ENCODE data around the gene FRA10AC1.
A peak's percentile ranks its signal among the peaks of the same experiment; 100 is the strongest.
"Not testable (repeated sequence)": the region's sequence is repeated elsewhere in the genome, so short reads cannot be mapped to it uniquely, and the experiment has no call there.

The FRA10AC1 gene

DNA sequence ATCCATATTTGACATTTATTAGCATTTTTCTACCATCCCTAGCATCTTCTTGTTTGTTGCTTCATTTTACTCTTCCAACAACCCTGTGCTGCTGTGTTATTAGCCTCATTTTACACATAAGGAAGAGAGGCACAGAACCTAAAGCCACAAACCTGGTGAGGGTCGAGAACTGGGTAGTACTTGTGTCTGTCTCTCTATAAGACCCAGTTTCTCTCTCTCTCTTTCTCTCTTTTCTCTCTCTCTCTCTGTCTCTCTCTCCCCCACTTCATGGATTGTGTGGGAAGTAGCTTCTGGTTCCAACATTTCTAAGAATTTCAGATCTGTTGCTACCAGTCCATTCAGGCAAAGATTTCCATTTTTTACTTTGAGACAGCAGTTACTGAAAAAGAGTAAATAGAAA is 1.4 kb upstream of the FRA10AC1 start:
- FAIRE-seq (no peak), DNase-seq (ENCODE audit: low spot score) (no peak)

DNA sequence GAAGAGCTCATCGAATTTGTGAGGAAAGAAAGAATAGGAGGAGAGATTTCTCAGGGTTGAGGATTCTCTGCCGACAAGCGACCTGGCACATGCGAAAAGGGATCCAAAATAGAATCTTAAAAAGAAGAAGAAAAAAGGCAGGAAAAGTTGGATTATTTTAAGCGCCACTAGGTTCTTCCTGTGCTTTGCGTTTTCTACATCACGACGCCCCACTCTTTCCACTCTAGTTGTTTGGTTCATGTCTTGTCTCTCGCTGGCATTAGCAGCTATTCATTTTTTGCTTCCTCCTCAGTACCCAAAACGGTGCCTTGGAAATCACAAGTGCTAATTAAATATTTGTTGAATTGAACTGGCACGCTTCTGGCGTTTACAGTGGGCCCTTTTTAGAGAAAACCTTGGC is 674 bp upstream of the FRA10AC1 start:
- FAIRE-seq (no peak), DNase-seq (ENCODE audit: low spot score) (no peak)

GRCh38 chr10:93701866-93702209 is 554 bp downstream of the FRA10AC1 start:
- FAIRE-seq (no peak), DNase-seq (ENCODE audit: low spot score) (no peak)

DNA sequence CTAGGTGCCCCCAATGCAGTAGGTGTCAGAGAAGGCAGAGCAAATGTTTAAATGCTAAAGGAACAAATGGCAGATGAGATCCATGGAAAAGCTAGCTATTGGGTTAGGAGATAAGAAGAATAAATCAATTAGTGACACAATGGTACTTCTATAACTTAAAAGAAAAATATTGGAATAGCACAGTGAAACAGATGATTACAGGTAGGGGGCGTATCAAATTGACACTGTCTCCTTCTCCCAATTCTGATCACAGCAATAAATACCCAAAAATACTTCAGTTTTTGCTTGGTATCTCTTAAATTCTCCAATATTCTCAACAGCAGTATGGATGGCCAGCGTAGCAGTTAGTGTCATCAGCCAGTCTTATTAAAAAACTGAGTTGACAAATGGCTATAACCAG is 5.2 kb downstream of the FRA10AC1 start:
- FAIRE-seq (no peak), DNase-seq (ENCODE audit: low spot score) (no peak)

- not testable (repeated sequence) for DNase-seq (ENCODE audit: low spot score); FAIRE-seq
These were observed 5.8 kb downstream of the FRA10AC1 start for GRCh38 chr10:93696582-93696981.

DNA sequence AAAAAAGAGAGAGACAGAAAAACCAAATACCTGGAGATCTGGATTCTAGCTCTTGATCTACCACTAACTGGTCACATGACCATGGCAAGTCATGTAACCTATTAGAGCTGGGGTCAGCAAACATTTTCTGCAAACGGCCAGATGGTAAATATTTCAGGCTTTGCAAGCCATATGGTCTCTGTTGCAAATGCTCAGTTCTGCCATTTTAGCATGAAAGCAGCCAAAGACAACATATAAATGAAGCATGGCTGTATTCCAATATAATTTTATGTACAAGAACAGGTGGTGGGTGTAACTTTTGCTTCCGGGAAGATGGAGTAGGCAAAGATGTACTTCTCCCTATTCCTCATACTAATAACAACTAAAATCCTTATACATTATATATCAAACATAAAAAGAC is 6.7 kb downstream of the FRA10AC1 start:
- DNase-seq (ENCODE audit: low spot score) (no peak), FAIRE-seq (no peak)

- FAIRE-seq, result no peak
- no peak for DNase-seq (ENCODE audit: low spot score)
These were observed 14.7 kb downstream of the FRA10AC1 start for GRCh38 chr10:93687737-93688136.

DNA sequence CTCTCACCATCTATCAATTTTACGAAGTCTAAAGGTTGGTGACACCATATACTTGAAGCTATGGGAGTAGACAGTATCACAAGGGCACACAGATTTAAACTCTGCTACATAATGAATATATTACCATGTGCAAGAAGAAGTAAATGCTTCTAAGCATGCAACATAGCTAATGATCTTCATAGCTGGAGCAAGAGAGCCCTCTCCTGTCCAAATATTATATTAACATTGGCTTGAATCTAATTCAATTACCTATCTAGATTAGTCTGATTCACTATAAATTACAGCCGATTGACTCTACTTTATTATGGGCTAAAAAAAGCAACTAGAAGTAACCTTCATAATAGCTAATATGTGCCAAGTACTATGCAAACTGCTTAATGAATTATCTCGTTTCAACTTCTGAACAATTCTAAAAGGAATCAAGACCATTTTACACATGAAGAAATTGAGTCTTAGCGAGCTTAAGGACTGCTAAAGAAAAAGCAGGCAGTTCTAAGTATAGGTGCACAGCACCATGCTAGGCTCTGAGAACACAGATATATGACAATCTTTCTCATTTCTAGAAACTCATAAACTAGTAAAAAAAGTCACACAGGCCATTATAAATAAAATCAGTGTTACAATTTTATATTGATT is 21.9 kb downstream of the FRA10AC1 start:
- peak; percentile 52 for FAIRE-seq

GRCh38 chr10:93678805-93679587 is 23.4 kb downstream of the FRA10AC1 start:
- FAIRE-seq (no peak), DNase-seq (ENCODE audit: low spot score) (no peak)

More for the DNA sequence above, 21.9 kb downstream of the FRA10AC1 start:
- peak; percentile 5 for DNase-seq (ENCODE audit: low spot score)

DNA sequence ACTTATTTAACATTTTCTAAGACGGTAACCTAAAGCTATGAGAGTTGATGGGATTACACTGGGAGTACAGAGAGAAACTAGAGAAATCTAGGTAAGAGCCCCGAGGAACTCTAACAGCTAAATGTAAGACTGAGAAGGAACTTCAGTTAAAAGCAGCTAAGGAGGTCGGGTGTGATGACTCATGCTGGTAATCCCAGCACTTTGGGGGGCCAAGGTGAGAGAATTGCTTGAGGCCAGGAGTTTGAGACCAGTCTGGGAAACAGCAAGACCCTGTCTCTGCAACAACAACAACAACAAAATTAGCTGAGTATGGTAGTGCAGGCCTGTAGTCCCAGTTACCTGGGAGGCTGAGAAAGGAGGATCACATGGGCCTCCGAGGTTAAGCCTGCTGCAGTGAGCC is 24.0 kb downstream of the FRA10AC1 start:
- FAIRE-seq (no peak), DNase-seq (ENCODE audit: low spot score) (no peak)

DNA sequence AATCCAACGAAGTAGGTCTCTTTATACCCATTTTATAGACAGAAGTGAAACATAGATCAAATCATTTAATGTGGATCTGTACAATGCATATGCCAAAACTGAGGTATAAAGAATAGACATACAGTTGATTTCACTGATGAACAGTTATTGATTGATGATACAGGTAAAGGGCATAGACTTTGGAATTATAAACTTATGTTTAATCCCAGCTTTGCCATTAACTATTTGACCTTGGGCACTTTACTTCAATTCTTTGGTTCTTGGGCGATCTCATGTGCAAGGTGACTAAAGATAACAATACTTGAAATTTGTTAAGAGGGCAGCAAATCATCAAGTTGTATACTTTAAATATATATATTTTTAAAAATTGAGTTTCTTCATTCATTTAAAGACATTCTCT is 28.6 kb downstream of the FRA10AC1 start:
- no peak for FAIRE-seq
- no peak for DNase-seq (ENCODE audit: low spot score)

DNA sequence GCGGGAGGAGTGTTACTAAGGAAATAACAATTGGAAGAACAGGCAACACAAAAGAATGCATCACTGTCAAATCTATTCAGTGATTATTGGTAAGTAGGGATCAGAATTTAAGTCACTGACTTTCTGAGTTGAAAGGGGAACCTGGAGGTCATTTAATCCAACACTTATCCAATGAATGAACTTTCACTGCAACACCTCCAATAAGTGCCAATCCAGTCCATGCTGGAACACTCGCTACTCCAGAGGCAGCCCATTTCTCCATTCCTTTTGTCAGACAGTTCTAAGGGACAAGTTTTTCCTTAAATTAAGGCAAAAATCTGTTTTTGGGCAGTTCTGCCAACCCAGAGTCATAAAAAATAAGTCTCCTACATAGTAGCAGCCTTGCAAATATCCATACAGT is 29.5 kb downstream of the FRA10AC1 start:
- FAIRE-seq, result no peak
- no peak for DNase-seq (ENCODE audit: low spot score)

- DNase-seq (ENCODE audit: low spot score) (no peak), FAIRE-seq (no peak)
These were observed 30.2 kb downstream of the FRA10AC1 start for GRCh38 chr10:93672022-93672678.

GRCh38 chr10:93671042-93671441 is 31.4 kb downstream of the FRA10AC1 start:
- DNase-seq (ENCODE audit: low spot score), result no peak
- no peak for FAIRE-seq

- DNase-seq (ENCODE audit: low spot score), result no peak
- no peak for FAIRE-seq
These were observed 32.0 kb downstream of the FRA10AC1 start for GRCh38 chr10:93670372-93670771.

DNA sequence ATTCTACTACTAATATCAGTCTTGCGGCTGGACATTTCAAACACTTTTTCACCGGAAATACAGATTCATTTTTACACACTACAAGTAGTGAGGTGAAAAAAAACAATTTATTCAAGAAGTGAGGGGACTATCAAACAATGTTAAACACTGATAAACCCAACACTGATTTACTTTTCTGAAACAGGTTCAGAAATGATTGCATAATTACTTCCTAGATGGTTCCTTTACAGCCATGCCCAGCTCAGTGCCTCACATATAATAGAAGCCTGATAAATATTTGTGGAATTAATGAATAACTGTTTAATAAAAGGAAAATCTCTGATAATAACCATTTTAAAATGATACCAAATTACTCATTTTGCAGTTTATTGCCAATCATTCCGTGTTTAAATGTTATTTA is 34.6 kb downstream of the FRA10AC1 start:
- FAIRE-seq, result no peak
- no peak for DNase-seq (ENCODE audit: low spot score)

GRCh38 chr10:93666030-93666429 is 36.4 kb downstream of the FRA10AC1 start:
- FAIRE-seq (no peak), DNase-seq (ENCODE audit: low spot score) (no peak)

DNA sequence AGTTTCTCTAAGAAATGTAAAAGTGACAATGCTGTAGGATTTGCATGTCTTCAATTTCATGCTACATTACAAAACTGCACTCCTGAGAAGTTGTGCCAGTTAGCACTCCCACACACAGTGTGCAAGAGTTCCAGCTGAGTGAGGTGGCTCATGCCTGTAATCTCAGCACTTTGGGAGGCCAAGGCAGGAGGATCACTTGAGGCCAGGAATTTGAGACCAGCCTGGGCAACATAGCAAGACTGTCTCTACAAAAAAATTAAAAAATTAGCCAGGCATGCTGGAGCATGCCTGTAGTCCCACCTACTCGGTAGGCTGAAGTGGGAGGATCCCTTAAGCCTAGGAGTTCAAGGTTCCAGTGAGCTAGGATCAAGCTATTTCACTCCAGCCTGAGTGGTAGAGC is 44.6 kb downstream of the FRA10AC1 start:
- DNase-seq (ENCODE audit: low spot score) (no peak), FAIRE-seq (no peak)

GRCh38 chr10:93656155-93656554 is 46.2 kb downstream of the FRA10AC1 start:
- FAIRE-seq (no peak), DNase-seq (ENCODE audit: low spot score) (no peak)

GRCh38 chr10:93654201-93654600 is 48.2 kb downstream of the FRA10AC1 start:
- DNase-seq (ENCODE audit: low spot score) (no peak), FAIRE-seq (no peak)

GRCh38 chr10:93652857-93653256 is 49.5 kb downstream of the FRA10AC1 start:
- no peak for DNase-seq (ENCODE audit: low spot score)

GRCh38 chr10:93639791-93640190 is 62.6 kb downstream of the FRA10AC1 start:
- DNase-seq (ENCODE audit: low spot score), result no peak
- no peak for FAIRE-seq

More at GRCh38 chr10:93652857-93653256, 49.5 kb downstream of the FRA10AC1 start:
- no peak for FAIRE-seq

Data from urothelium cell line (cell line).